Fibroblast of lung (primary cell): Measurements from ENCODE around the gene CPNE4. TPM values are rescaled to one million over a fixed set of nuclear protein-coding genes. Genes with fewer than 3 reads are reported as not detected.
A peak's percentile ranks its signal among the peaks of the same experiment; 100 is the strongest.

Experiments used
- DNase-seq, 2 donors: peaks; one replicate each; pipeline versions ENCODE4 v3.0.0 to v3.0.0-alpha.2; 2010; ENCODE audit warnings: low read depth in 2 of 2
- H2AFZ ChIP-seq: 2 replicates; pipeline ENCODE4 v1.5.1; 2012; ENCODE audit warnings: low read length, control low read depth, inconsistent platforms
- H3K27ac ChIP-seq: 2 replicates; pipeline ENCODE4 v1.5.1; 2011; ENCODE audit warnings: low read length, control low read depth; ENCODE audit not compliant: insufficient read depth
- H3K27me3 ChIP-seq: 2 replicates; pipeline ENCODE4 v1.5.1; 2011; ENCODE audit warnings: mild to moderate bottlenecking, low read length; ENCODE audit not compliant: control insufficient read depth, insufficient read depth
- H3K36me3 ChIP-seq: 2 replicates; pipeline ENCODE4 v1.5.1; 2011; ENCODE audit warnings: low read length; ENCODE audit not compliant: control insufficient read depth, insufficient read depth
- H3K4me1 ChIP-seq: 2 replicates; pipeline ENCODE4 v1.5.1; 2011; ENCODE audit warnings: low read length; ENCODE audit not compliant: control insufficient read depth, insufficient read depth; ENCODE audit errors: extremely low read depth
- H3K4me2 ChIP-seq: 2 replicates; pipeline ENCODE4 v1.5.1; 2011; ENCODE audit warnings: low read length, control low read depth; ENCODE audit not compliant: insufficient read depth; ENCODE audit errors: extremely low read depth
- H3K4me3 ChIP-seq, 4 experiments: fragments of 200-600 bp in 1 of 4; sonication (generic) in 1 of 4; replicated peaks in 1 of 4; 2 replicates each; pipeline ENCODE4 v1.5.1; 2011 to 2016; ENCODE audit warnings: low read length in 4 of 4, low read depth in 3 of 4, mild to moderate bottlenecking in 3 of 4, control low read depth in 2 of 4, inconsistent platforms in 1 of 4, mixed read lengths in 1 of 4; ENCODE audit not compliant: insufficient read depth in 1 of 4; ENCODE audit errors: control extremely low read depth in 1 of 4
- H3K79me2 ChIP-seq: 2 replicates; pipeline ENCODE4 v1.5.1; 2012; ENCODE audit warnings: mild to moderate bottlenecking, low read length, inconsistent platforms; ENCODE audit not compliant: control insufficient read depth, insufficient read depth
- H3K9ac ChIP-seq: 2 replicates; pipeline ENCODE4 v1.5.1; 2011; ENCODE audit warnings: mild to moderate bottlenecking, low read length, control low read depth; ENCODE audit not compliant: insufficient read depth
- H3K9me3 ChIP-seq: 2 replicates; pipeline ENCODE4 v1.5.1; 2012; ENCODE audit warnings: low read depth, low read length; ENCODE audit not compliant: control insufficient read depth, insufficient read depth
- H4K20me1 ChIP-seq: 2 replicates; pipeline ENCODE4 v1.5.1; 2011; ENCODE audit warnings: low read length; ENCODE audit not compliant: control insufficient read depth, insufficient read depth; ENCODE audit errors: extremely low read depth
- EZH2 ChIP-seq: IDR thresholded peaks from 2 replicates; pipeline ENCODE4 v1.5.1; 2012; ENCODE audit warnings: low read length, control low read depth, mild to moderate bottlenecking; ENCODE audit errors: missing control alignments
- polyA plus RNA-seq, 2 donors: library from polyadenylated mRNA; depleted of rRNA in 1 of 2; stranded (reverse) in 1 of 2; unstranded in 1 of 2; fragments of >200 nt; gene quantifications; 2 replicates each; pipeline ENCODE4 v1.2.1, GENCODE V29; 2011 to 2012; ENCODE audit warnings: missing spikeins in 1 of 2
- total RNA-seq: library from RNA; depleted of rRNA; stranded (reverse); fragments of >200 nt; gene quantifications from 2 replicates; pipeline ENCODE4 v1.2.1, GENCODE V29; 2014
- TF ChIP-seq, protein P1 (sequence below), 2 donors: IDR thresholded peaks in 1 of 2; conservative IDR thresholded peaks in 1 of 2; 1 replicate in 1 of 2; 2 replicates in 1 of 2; pipeline ENCODE4 v1.5.1; 2011 to 2012; ENCODE audit warnings: low read length in 2 of 2, control low read depth in 1 of 2, inconsistent platforms in 1 of 2, low read depth in 1 of 2, mild to moderate bottlenecking in 1 of 2

CPNE4 gene
- total and polyA plus RNA-seq, 2 donors (not counting 1 experiment from before 2014, with no cell fraction given) = 0.17 TPM; not detected in 1

DNA sequence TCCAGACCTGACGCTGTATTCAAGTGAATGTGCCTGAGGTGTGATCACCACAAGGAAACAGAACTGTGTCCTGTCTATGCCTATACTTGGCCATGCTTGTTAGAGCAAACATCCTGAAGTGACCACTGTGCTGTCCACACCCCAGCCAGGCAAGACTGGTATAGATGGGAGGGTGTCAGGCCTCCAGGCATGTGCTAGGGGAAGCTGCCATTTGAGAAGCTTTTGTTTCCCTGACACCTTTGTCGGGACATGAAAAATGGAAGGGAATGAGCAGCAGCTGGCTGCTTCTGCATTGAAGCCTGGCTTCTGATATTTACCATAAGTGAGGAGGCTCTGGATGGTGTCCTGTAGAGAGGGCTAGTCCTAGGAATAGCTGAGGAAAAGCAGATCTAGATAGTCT lies 106.2 kb downstream of the CPNE4 start:
- H3K27me3 ChIP-seq = no peaks in the 10 kb centered on the region
- H3K27ac ChIP-seq = no peak overlapping the region
- H3K4me2 ChIP-seq = no peak overlapping the region
- H3K79me2 ChIP-seq = no peaks in the 10 kb centered on the region
- no peak for TF ChIP-seq EZH2
- TF ChIP-seq, protein P1, sequence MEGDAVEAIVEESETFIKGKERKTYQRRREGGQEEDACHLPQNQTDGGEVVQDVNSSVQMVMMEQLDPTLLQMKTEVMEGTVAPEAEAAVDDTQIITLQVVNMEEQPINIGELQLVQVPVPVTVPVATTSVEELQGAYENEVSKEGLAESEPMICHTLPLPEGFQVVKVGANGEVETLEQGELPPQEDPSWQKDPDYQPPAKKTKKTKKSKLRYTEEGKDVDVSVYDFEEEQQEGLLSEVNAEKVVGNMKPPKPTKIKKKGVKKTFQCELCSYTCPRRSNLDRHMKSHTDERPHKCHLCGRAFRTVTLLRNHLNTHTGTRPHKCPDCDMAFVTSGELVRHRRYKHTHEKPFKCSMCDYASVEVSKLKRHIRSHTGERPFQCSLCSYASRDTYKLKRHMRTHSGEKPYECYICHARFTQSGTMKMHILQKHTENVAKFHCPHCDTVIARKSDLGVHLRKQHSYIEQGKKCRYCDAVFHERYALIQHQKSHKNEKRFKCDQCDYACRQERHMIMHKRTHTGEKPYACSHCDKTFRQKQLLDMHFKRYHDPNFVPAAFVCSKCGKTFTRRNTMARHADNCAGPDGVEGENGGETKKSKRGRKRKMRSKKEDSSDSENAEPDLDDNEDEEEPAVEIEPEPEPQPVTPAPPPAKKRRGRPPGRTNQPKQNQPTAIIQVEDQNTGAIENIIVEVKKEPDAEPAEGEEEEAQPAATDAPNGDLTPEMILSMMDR (conservative IDR thresholded peaks at IDR 0.05 in 1 of 2, IDR thresholded peaks at IDR 0.05 in 1 of 2; ENCODE audit: low read depth in 1 of 2, low read length in 2 of 2) = no peak
- H3K36me3 ChIP-seq = no peaks in the 10 kb centered on the region
- no peaks in the 10 kb centered on the region for H3K4me1 ChIP-seq
- H3K4me3 ChIP-seq = no peak overlapping the region
- no peak for DNase-seq
- H3K9me3 ChIP-seq = no peaks in the 10 kb centered on the region
- H3K9ac ChIP-seq = no peak overlapping the region
- H4K20me1 ChIP-seq = no peaks in the 10 kb centered on the region
- no peak overlapping the region for H2AFZ ChIP-seq

DNA sequence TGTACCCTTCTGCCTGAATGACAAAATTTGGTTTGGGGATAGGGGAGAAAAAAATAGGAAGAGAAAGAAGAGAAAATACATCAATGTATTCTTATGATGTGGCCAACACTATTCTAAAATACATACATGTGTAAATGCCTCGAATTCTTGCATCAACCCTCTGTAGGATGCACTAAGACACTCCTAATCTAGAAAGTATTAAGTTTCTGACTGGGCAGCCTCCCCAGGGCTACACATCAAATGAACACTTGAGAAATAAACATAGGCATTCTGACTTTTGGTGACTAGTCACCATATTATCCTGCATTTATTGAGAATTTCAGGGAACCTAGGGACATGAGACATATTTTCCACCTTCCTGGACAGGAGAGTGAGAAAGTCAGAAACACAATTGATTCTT lies 109.2 kb downstream of the CPNE4 start:
- DNase-seq = peak in 1 of 2 donors; percentile 15
- Histone ChIP-seq H3K9ac (no peak overlapping the region), H3K79me2 (no peaks in the 10 kb centered on the region), H4K20me1 (no peaks in the 10 kb centered on the region), H3K36me3 (no peaks in the 10 kb centered on the region), H2AFZ (no peak overlapping the region), H3K4me1 (no peaks in the 10 kb centered on the region), H3K9me3 (no peaks in the 10 kb centered on the region), H3K27me3 (no peaks in the 10 kb centered on the region), H3K27ac (no peak overlapping the region), H3K4me2 (no peak overlapping the region), H3K4me3 (no peak overlapping the region)
- no peak for TF ChIP-seq EZH2
- TF ChIP-seq, protein P1 (conservative IDR thresholded peaks at IDR 0.05 in 1 of 2, IDR thresholded peaks at IDR 0.05 in 1 of 2; ENCODE audit: low read depth in 1 of 2, low read length in 2 of 2) = no peak

DNA sequence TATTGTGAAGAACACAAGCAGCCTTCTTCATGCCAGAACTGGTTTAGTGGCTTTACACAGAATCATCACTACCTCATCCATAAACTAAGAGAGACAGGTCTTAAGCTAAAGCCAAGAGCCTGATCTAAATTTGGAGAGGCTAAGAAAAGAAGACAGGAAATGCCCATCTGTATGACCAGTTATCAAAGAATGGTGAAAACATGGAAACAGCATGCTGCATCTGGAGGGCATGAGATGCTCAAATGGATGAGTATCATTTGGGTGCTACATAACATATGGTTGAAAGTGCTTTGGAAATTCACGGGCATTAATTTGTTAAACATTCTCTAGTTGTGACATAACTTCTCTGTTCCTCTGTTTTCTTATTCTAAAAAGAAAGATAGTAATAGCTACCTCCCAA lies 112.5 kb downstream of the CPNE4 start:
- TF ChIP-seq, protein P1 (conservative IDR thresholded peaks at IDR 0.05 in 1 of 2, IDR thresholded peaks at IDR 0.05 in 1 of 2; ENCODE audit: low read depth in 1 of 2, low read length in 2 of 2) = no peak
- TF ChIP-seq EZH2 = no peak
- DNase-seq = no peak

More for the DNA sequence above, 112.5 kb downstream of the CPNE4 start:
- Histone ChIP-seq H3K27me3 (no peaks in the 10 kb centered on the region), H3K4me1 (no peaks in the 10 kb centered on the region), H4K20me1 (no peaks in the 10 kb centered on the region), H2AFZ (no peak overlapping the region), H3K36me3 (no peaks in the 10 kb centered on the region), H3K9ac (no peak overlapping the region), H3K27ac (no peak overlapping the region), H3K9me3 (no peaks in the 10 kb centered on the region), H3K4me2 (no peak overlapping the region), H3K4me3 (no peak overlapping the region), H3K79me2 (no peaks in the 10 kb centered on the region)
